Endothelial cell of umbilical vein (primary cell): Measurements from ENCODE around the gene ADARB1. TPM values are rescaled to one million over a fixed set of nuclear protein-coding genes. Genes with fewer than 3 reads are reported as not detected.

Experiments
- BruUV-seq: library from RNA; stranded (reverse); fragments of 400-500 nt; replicated peaks from 2 replicates; lab custom pipeline; 2021; lab: Mats Ljungman, UMichigan
- CTCF ChIA-PET: fragments of 300-600, 350-600 bp; sonication (Branson Sonifier 250); formaldehyde crosslinking; loops from one replicate; lab custom pipeline; 2021; ENCODE audit warnings: antibody characterized with exemption, inconsistent platforms; lab: Charles Lee
- POLR2A ChIA-PET: fragments of 300-600, 350-600 bp; sonication (Branson Sonifier 250); formaldehyde crosslinking; loops from one replicate; lab custom pipeline; 2021; ENCODE audit warnings: antibody characterized with exemption, inconsistent platforms; lab: Charles Lee
- DNase-seq: peaks from one replicate; pipeline ENCODE4 v3.0.0-alpha.2; 2011; ENCODE audit warnings: low read depth, low spot score
- FAIRE-seq: peaks from 2 replicates; lab custom pipeline; 2011; peaks lifted over from hg19 to GRCh38; lab: Jason Lieb, UNC
- H2AFZ ChIP-seq: 2 replicates; pipeline ENCODE4 v1.6.0; 2012; ENCODE audit warnings: low read depth, low read length, control low read depth, inconsistent platforms
- H3K27ac ChIP-seq: 2 replicates; pipeline ENCODE4 v1.5.1; 2011; ENCODE audit warnings: low read depth, mild to moderate bottlenecking, control low read depth, low read length, moderate library complexity; ENCODE audit not compliant: insufficient read depth
- H3K27me3 ChIP-seq, 2 experiments: 2 replicates each; pipeline versions ENCODE4 v1.6.0 to v1.6.1; 2011; ENCODE audit warnings: low read length in 2 of 2, mixed read lengths in 1 of 2; ENCODE audit not compliant: control insufficient read depth in 2 of 2, insufficient read depth in 2 of 2
- H3K36me3 ChIP-seq, 2 experiments: 2 replicates in 1 of 2; 3 replicates in 1 of 2; pipeline ENCODE4 v1.5.1; 2011; ENCODE audit warnings: low read length in 2 of 2, mild to moderate bottlenecking in 1 of 2, moderate library complexity in 1 of 2; ENCODE audit not compliant: control insufficient read depth in 2 of 2, insufficient read depth in 2 of 2; ENCODE audit errors: extremely low read depth in 1 of 2
- H3K4me1 ChIP-seq: 3 replicates; pipeline ENCODE4 v1.5.1; 2011; ENCODE audit warnings: mild to moderate bottlenecking, low read length; ENCODE audit not compliant: control insufficient read depth, insufficient read depth; ENCODE audit errors: extremely low read depth
- H3K4me2 ChIP-seq: 2 replicates; pipeline ENCODE4 v1.6.1; 2011; ENCODE audit warnings: low read length, control low read depth, mixed read lengths; ENCODE audit not compliant: insufficient read depth
- H3K4me3 ChIP-seq, 3 experiments: fragments of 200-600 bp in 1 of 3; sonication (generic), shearing (Covaris generic) in 1 of 3; replicated peaks in 1 of 3; 2 replicates each; pipeline ENCODE4 v1.5.1; 2011 to 2016; ENCODE audit warnings: control low read depth in 3 of 3, low read length in 3 of 3, mild to moderate bottlenecking in 2 of 3, inconsistent platforms in 1 of 3, low read depth in 1 of 3, moderate library complexity in 1 of 3; ENCODE audit not compliant: insufficient read depth in 1 of 3
- H3K79me2 ChIP-seq: 2 replicates; pipeline ENCODE4 v1.6.0; 2012; ENCODE audit warnings: low read length, inconsistent platforms; ENCODE audit not compliant: control insufficient read depth, insufficient read depth
- H3K9ac ChIP-seq: replicated peaks from 2 replicates; pipeline ENCODE3; 2011; ENCODE audit warnings: low read length, control low read depth; ENCODE audit not compliant: insufficient read depth; ENCODE audit errors: extremely low read depth
- H3K9me1 ChIP-seq: replicated peaks from 3 replicates; pipeline ENCODE4 v1.6.0; 2011; ENCODE audit warnings: mild to moderate bottlenecking, low read length; ENCODE audit not compliant: control insufficient read depth, insufficient read depth; ENCODE audit errors: extremely low read depth
- H3K9me3 ChIP-seq: replicated peaks from 2 replicates; pipeline ENCODE4 v1.5.1; 2012; ENCODE audit warnings: low read length, inconsistent platforms; ENCODE audit not compliant: control insufficient read depth, insufficient read depth
- H4K20me1 ChIP-seq: replicated peaks from 2 replicates; pipeline ENCODE3; 2011; ENCODE audit warnings: mild to moderate bottlenecking, low read length; ENCODE audit not compliant: control insufficient read depth, insufficient read depth; ENCODE audit errors: extremely low read depth
- CTCF ChIP-seq, 2 donors: IDR thresholded peaks; 1 replicate in 1 of 2; 2 replicates in 1 of 2; pipeline ENCODE4 v1.5.1; 2011; ENCODE audit warnings: low read length in 2 of 2, mild to moderate bottlenecking in 2 of 2, moderate library complexity in 2 of 2, control low read depth in 1 of 2, inconsistent platforms in 1 of 2, low read depth in 1 of 2; ENCODE audit not compliant: insufficient read depth in 1 of 2; ENCODE audit errors: extremely low read depth in 1 of 2
- EZH2 ChIP-seq: IDR thresholded peaks from 2 replicates; pipeline ENCODE4 v1.6.1; 2012; ENCODE audit warnings: borderline replicate concordance, low read depth, mild to moderate bottlenecking, moderate library complexity, low read length, inconsistent platforms; ENCODE audit not compliant: severe bottlenecking
- FOS ChIP-seq: IDR thresholded peaks from 2 replicates; pipeline ENCODE4 v1.6.1; 2011; ENCODE audit warnings: mild to moderate bottlenecking, low read length, moderate library complexity, borderline replicate concordance; ENCODE audit not compliant: insufficient read depth
- GATA2 ChIP-seq: IDR thresholded peaks from 2 replicates; pipeline ENCODE4 v1.7.0; 2011; ENCODE audit warnings: low read depth, mild to moderate bottlenecking, moderate library complexity, mixed read lengths, low read length; ENCODE audit not compliant: insufficient read length, insufficient read depth
- JUN ChIP-seq: IDR thresholded peaks from 2 replicates; pipeline ENCODE4 v1.6.1; 2011; ENCODE audit warnings: borderline replicate concordance, low read depth; ENCODE audit not compliant: insufficient read length, insufficient read depth
- MYC ChIP-seq: IDR thresholded peaks from one replicate; pipeline ENCODE4 v1.6.1; 2011; ENCODE audit warnings: mild to moderate bottlenecking, low read depth, low read length
- POLR2A ChIP-seq: IDR thresholded peaks from 2 replicates; pipeline ENCODE4 v1.6.1; 2012; ENCODE audit warnings: low read depth, mild to moderate bottlenecking, control low read depth, low read length
- dilution Hi-C: fragments of 300-500 bp; cut with MboI; formaldehyde crosslinking; loops from one replicate; pipeline ENCODE4 v1.15.0; 2019; ENCODE audit warnings: low sequenced_read_pairs; ENCODE audit not compliant: extremely low pct_ligation_motif_present
- intact Hi-C: fragments of 100-400 bp; cut with micrococcal nuclease; formaldehyde crosslinking; loops from one replicate; pipeline ENCODE4 v1.10.0; 2022
- polyA plus RNA-seq, 4 experiments: library from polyadenylated mRNA; depleted of rRNA in 3 of 4; stranded (reverse) in 3 of 4; unstranded in 1 of 4; fragments of >200 nt; gene quantifications; 2 replicates each; pipeline versions ENCODE4 v1.2.1 to v1.2.3, GENCODE V29; 2011 to 2012; ENCODE audit warnings: missing spikeins in 1 of 4
- total RNA-seq: library from RNA; stranded (reverse); gene quantifications from 2 replicates; pipeline ENCODE4 v1.2.3, GENCODE V29; 2021
- TF ChIP-seq, protein P1 (sequence below): IDR thresholded peaks from 2 replicates; pipeline ENCODE4 v1.6.1; 2011; ENCODE audit not compliant: insufficient read depth, insufficient read length

The ADARB1 gene
- total and polyA plus RNA-seq, 2 donors (not counting 3 experiments of a cell fraction or from before 2014, with no cell fraction given) = 32.5 to 54.3 TPM

GRCh38 chr21:45160198-45160597, 85.8 kb downstream of the ADARB1 start:
- H3K27me3 ChIP-seq = no peaks in the 10 kb centered on the region
- intact Hi-C loops = no loop called here
- H3K36me3 ChIP-seq = no peaks in the 10 kb centered on the region
- ChIA-PET CTCF (no interaction called here), POLR2A (no interaction called here)
- H3K27ac ChIP-seq = no peak overlapping the region
- H3K9ac ChIP-seq = no peak overlapping the region
- H3K79me2 ChIP-seq = no peaks in the 10 kb centered on the region
- DNase-seq (no peak), FAIRE-seq (no peak)
- H2AFZ ChIP-seq = no peak overlapping the region
- H3K9me1 ChIP-seq = no peaks in the 10 kb centered on the region
- no peak overlapping the region for H3K4me3 ChIP-seq
- dilution Hi-C loops = no loop called here
- no TSS peak for BruUV-seq
- H3K4me1 ChIP-seq = no peaks in the 10 kb centered on the region
- H4K20me1 ChIP-seq = no peaks in the 10 kb centered on the region
- H3K4me2 ChIP-seq = no peak overlapping the region
- H3K9me3 ChIP-seq = no peaks in the 10 kb centered on the region
- TF ChIP-seq POLR2A = no peak
- TF ChIP-seq CTCF (IDR thresholded peaks at IDR 0.05; ENCODE audit: extremely low read depth in 1 of 2, insufficient read depth in 1 of 2, low read depth in 1 of 2, low read length in 2 of 2) = no peak
- no peak for TF ChIP-seq MYC
- TF ChIP-seq GATA2 = no peak
- TF ChIP-seq, protein P1, sequence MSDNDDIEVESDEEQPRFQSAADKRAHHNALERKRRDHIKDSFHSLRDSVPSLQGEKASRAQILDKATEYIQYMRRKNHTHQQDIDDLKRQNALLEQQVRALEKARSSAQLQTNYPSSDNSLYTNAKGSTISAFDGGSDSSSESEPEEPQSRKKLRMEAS = no peak
- TF ChIP-seq FOS = no peak
- no peak for TF ChIP-seq JUN
- no peak for TF ChIP-seq EZH2
